RWPE1 (cell line): ENCODE measurements around the gene AK5.

Experiments used
- CTCF ChIA-PET: fragments of 350-600 bp; sonication (Branson Sonifier 250); formaldehyde crosslinking; extraction: SDS; loops from one replicate; lab custom pipeline; 2021; lab: Yijun Ruan, JAX
- POLR2A ChIA-PET: fragments of 400-600 bp; formaldehyde crosslinking; extraction: SDS; loops from one replicate; lab custom pipeline; 2020; ENCODE audit warnings: antibody characterized with exemption; ENCODE audit not compliant: low non-redundant PET; lab: Yijun Ruan, JAX
- DNase-seq: peaks from one replicate; pipeline ENCODE4 v3.0.0; 2012; ENCODE audit warnings: low spot score
- H3K27ac ChIP-seq: fragments of 450-650 bp; 2 replicates; pipeline ENCODE4 v1.5.1; 2017
- CTCF ChIP-seq: fragments of 450-650 bp; conservative IDR thresholded peaks from 2 replicates; pipeline ENCODE4 v1.5.1; 2017; ENCODE audit warnings: low read depth, mild to moderate bottlenecking

AK5 gene

GRCh38 chr1:77350012-77350770 lies 68.4 kb downstream of the AK5 start:
- no peak overlapping the region for H3K27ac ChIP-seq
- ChIA-PET CTCF (no interaction called here), POLR2A (no interaction called here)
- DNase-seq, result no peak
- TF ChIP-seq CTCF, result no peak

DNA sequence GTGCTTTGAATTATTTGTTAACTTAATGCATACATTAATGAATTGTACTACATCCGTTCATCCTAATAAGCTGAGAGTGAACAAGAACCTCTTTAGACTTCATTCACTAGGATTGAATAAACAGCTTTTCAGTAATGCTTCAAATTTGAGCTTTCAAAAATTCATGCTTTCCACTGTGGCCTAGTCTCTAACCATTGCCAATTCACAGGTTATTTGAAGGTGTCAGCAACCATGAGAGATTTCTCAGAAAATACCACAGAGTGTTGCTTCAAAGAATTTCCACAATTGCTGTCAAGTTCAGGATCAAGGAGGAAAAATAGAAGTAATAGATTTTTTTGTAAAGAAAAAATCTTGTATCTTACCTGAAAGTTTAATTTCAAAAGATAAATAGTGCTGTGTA lies 72.7 kb downstream of the AK5 start:
- CTCF ChIA-PET, result interaction anchor here (0.5 kb wide), 1 partner anchor 549 kb away, joined by 3 read pairs; no protein-coding TSS in a partner anchor
- DNase-seq, result no peak
- no peak for TF ChIP-seq CTCF
- no peak overlapping the region for H3K27ac ChIP-seq
- POLR2A ChIA-PET, result no interaction called here

DNA sequence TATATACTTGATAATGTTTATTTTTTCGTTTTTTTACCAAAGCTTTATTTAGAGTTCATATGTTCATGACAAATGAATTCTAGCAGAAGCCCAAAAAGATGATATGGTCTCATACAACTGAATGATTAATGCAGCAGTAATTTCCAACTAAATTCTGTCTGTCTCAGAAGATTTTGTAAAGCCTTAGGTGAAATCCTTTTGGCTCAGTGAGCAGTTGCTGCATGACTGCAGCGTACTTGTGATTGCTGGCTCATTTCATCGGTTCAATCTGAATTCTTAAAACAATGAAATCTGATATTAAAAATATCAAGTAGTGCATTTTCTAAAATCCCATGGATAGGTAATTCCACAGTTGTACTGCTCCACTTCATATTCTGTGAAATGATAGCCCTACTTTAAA lies 73.2 kb downstream of the AK5 start:
- ChIA-PET POLR2A (no interaction called here), CTCF (no interaction called here)
- no peak for DNase-seq
- H3K27ac ChIP-seq, result no peak overlapping the region
- TF ChIP-seq CTCF, result no peak

DNA sequence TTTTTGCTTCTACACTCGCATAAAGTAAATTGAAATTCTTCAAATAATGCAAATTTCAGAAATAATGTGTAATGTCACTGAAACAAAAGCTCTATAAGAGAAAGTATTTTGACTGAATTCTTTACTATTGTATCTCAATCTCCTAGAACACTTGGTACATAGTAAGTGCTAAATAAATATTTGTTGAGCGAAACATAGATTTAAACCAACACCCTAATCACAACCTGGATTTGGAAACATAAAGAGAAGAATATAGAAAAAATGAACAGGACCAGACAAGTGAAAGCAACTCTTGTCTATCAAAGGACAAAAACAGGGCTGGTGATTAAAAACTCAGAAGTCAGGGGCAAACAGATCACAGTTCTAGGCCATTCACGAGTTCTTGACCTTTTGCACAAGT lies 74.3 kb downstream of the AK5 start:
- CTCF ChIA-PET, result no interaction called here
- DNase-seq, result no peak
- no peak overlapping the region for H3K27ac ChIP-seq
- POLR2A ChIA-PET, result no interaction called here
- no peak for TF ChIP-seq CTCF

GRCh38 chr1:77360256-77360655 lies 78.4 kb downstream of the AK5 start:
- DNase-seq, result no peak
- no peak overlapping the region for H3K27ac ChIP-seq
- POLR2A ChIA-PET, result no interaction called here
- CTCF ChIA-PET, result no interaction called here
- TF ChIP-seq CTCF, result no peak

- no peak overlapping the region for H3K27ac ChIP-seq
- DNase-seq, result no peak
- TF ChIP-seq CTCF, result no peak
- CTCF ChIA-PET, result no interaction called here
- POLR2A ChIA-PET, result no interaction called here
Observed at GRCh38 chr1:77361621-77362020, 79.8 kb downstream of the AK5 start.
